HCT116 (cell line): Measurements from ENCODE around the gene TOX2.

Experiments
- CEBPB ChIP-seq: IDR thresholded peaks from 2 replicates; pipeline ENCODE4 v1.6.1; 2012; ENCODE audit warnings: low read depth
- CTCF ChIP-seq, 3 experiments: fragments of 200-600 bp in 1 of 3; sonication (generic) in 1 of 3; IDR thresholded peaks in 2 of 3; conservative IDR thresholded peaks in 1 of 3; 2 replicates each; pipeline ENCODE4 v1.5.1; 2012 to 2017; ENCODE audit warnings: low read depth in 2 of 3, low read length in 2 of 3, antibody characterized with exemption in 1 of 3, borderline replicate concordance in 1 of 3, control low read depth in 1 of 3, mild to moderate bottlenecking in 1 of 3, mixed read lengths in 1 of 3, mixed run types in 1 of 3, moderate library complexity in 1 of 3; ENCODE audit not compliant: insufficient read depth in 1 of 3
- EGR1 ChIP-seq: IDR thresholded peaks from 2 replicates; pipeline ENCODE4 v1.6.1; 2012; ENCODE audit warnings: low read depth
- EZH2 ChIP-seq: fragments of 200-600 bp; sonication (generic); IDR thresholded peaks from 2 replicates; pipeline ENCODE4 v1.6.1; 2017; ENCODE audit warnings: antibody characterized with exemption, mixed run types
- MAX ChIP-seq: IDR thresholded peaks from 2 replicates; pipeline ENCODE4 v1.6.1; 2012
- POLR2A ChIP-seq: IDR thresholded peaks from 2 replicates; pipeline ENCODE4 v1.7.0; 2011; ENCODE audit warnings: borderline replicate concordance; ENCODE audit not compliant: insufficient read depth, insufficient read length; ENCODE audit errors: extremely low read depth
- POLR2AphosphoS5 ChIP-seq: IDR thresholded peaks from 2 replicates; pipeline ENCODE4 v1.6.1; 2011; ENCODE audit warnings: mild to moderate bottlenecking, low read depth, low read length, moderate library complexity
- RAD21 ChIP-seq: IDR thresholded peaks from 2 replicates; pipeline ENCODE4 v1.6.1; 2012; ENCODE audit warnings: low read depth, mild to moderate bottlenecking
- REST ChIP-seq: IDR thresholded peaks from 2 replicates; pipeline ENCODE4 v1.6.1; 2012; ENCODE audit warnings: low read depth
- SP1 ChIP-seq: IDR thresholded peaks from 2 replicates; pipeline ENCODE4 v1.6.1; 2012; ENCODE audit warnings: low read depth

- TF ChIP-seq EZH2 (no peak), POLR2A (no peak), CTCF (IDR thresholded peaks at IDR 0.05 in 2 of 3, conservative IDR thresholded peaks at IDR 0.05 in 1 of 3; ENCODE audit: borderline replicate concordance in 1 of 3, insufficient read depth in 1 of 3, low read depth in 2 of 3, low read length in 2 of 3) (no peak), POLR2AphosphoS5 (no peak), REST (no peak), CEBPB (no peak), SP1 (no peak), EGR1 (no peak), RAD21 (no peak), MAX (no peak)
These were observed 56.6 kb downstream of the TOX2 start for GRCh38 chr20:43971267-43971666.
